WTC11 (cell line): ENCODE measurements around the gene NOX5. TPM values are rescaled to one million over a fixed set of nuclear protein-coding genes. Genes with fewer than 3 reads are reported as not detected.

ENCODE experiments used
- AFF4 ChIP-seq: sonication (generic); formaldehyde crosslinking; IDR thresholded peaks from 2 replicates; pipeline ENCODE4 v1.8.1; 2023; ENCODE audit warnings: mild to moderate bottlenecking, missing genetic modification reagents, borderline replicate concordance
- ATF6 ChIP-seq: sonication (generic); formaldehyde crosslinking; IDR thresholded peaks from 2 replicates; pipeline ENCODE4 v1.8.1; 2023; ENCODE audit warnings: mild to moderate bottlenecking, missing genetic modification reagents
- CREM ChIP-seq: sonication (generic); formaldehyde crosslinking; IDR thresholded peaks from 2 replicates; pipeline ENCODE4 v1.8.1; 2022; ENCODE audit warnings: mild to moderate bottlenecking, missing genetic modification reagents, moderate library complexity
- E2F5 ChIP-seq: sonication (generic); formaldehyde crosslinking; IDR thresholded peaks from 2 replicates; pipeline ENCODE4 v1.8.1; 2022; ENCODE audit warnings: mild to moderate bottlenecking, moderate library complexity, missing genetic modification reagents
- ELF4 ChIP-seq: sonication (generic); formaldehyde crosslinking; IDR thresholded peaks from 2 replicates; pipeline ENCODE4 v1.8.1; 2022; ENCODE audit warnings: low read depth, mild to moderate bottlenecking, moderate library complexity, missing genetic modification reagents
- ERG ChIP-seq: fragments of 250-450 bp; sonication (Bioruptor Pico); IDR thresholded peaks from 2 replicates; pipeline ENCODE4 v1.8.0; 2021; ENCODE audit warnings: mild to moderate bottlenecking
- ESRRA ChIP-seq: sonication (generic); formaldehyde crosslinking; IDR thresholded peaks from 2 replicates; pipeline ENCODE4 v1.8.1; 2022; ENCODE audit warnings: mild to moderate bottlenecking, missing genetic modification reagents, borderline replicate concordance
- FOXJ3 ChIP-seq: sonication (generic); formaldehyde crosslinking; IDR thresholded peaks from 2 replicates; pipeline ENCODE4 v1.9.0; 2021; ENCODE audit warnings: missing genetic modification reagents, mild to moderate bottlenecking, borderline replicate concordance
- GTF2I ChIP-seq: fragments of 250-450 bp; sonication (Bioruptor Pico); conservative IDR thresholded peaks from 2 replicates; pipeline ENCODE4 v1.4.0; 2021; ENCODE audit warnings: mild to moderate bottlenecking
- IRF1 ChIP-seq: sonication (generic); formaldehyde crosslinking; IDR thresholded peaks from 2 replicates; pipeline ENCODE4 v1.8.0; 2023; ENCODE audit warnings: missing genetic modification reagents
- MLX ChIP-seq: sonication (generic); formaldehyde crosslinking; IDR thresholded peaks from 2 replicates; pipeline ENCODE4 v1.8.1; 2023; ENCODE audit warnings: mild to moderate bottlenecking, missing genetic modification reagents, moderate library complexity
- NFYB ChIP-seq: sonication (generic); formaldehyde crosslinking; conservative IDR thresholded peaks from 2 replicates; pipeline ENCODE4 v1.8.0; 2022; ENCODE audit warnings: low read depth, missing genetic modification reagents
- NR1H2 ChIP-seq: sonication (generic); formaldehyde crosslinking; IDR thresholded peaks from 2 replicates; pipeline ENCODE4 v1.9.0; 2021; ENCODE audit warnings: mild to moderate bottlenecking, moderate library complexity, missing genetic modification reagents
- NR2C2 ChIP-seq: sonication (generic); formaldehyde crosslinking; IDR thresholded peaks from 2 replicates; pipeline ENCODE4 v1.8.0; 2022; ENCODE audit warnings: mild to moderate bottlenecking, missing genetic modification reagents
- TEAD1 ChIP-seq: sonication (generic); formaldehyde crosslinking; IDR thresholded peaks from 2 replicates; pipeline ENCODE4 v1.8.0; 2022; ENCODE audit warnings: mild to moderate bottlenecking, missing genetic modification reagents
- TP53 ChIP-seq: sonication (generic); formaldehyde crosslinking; IDR thresholded peaks from 2 replicates; pipeline ENCODE4 v1.8.1; 2023; ENCODE audit warnings: mild to moderate bottlenecking, missing genetic modification reagents
- USF2 ChIP-seq: sonication (generic); formaldehyde crosslinking; IDR thresholded peaks from 2 replicates; pipeline ENCODE4 v1.8.1; 2023; ENCODE audit warnings: mild to moderate bottlenecking, missing genetic modification reagents, moderate library complexity
- ZBTB43 ChIP-seq: sonication (generic); formaldehyde crosslinking; IDR thresholded peaks from 2 replicates; pipeline ENCODE4 v1.8.1; 2023; ENCODE audit warnings: mild to moderate bottlenecking, missing genetic modification reagents
- ZMAT4 ChIP-seq: fragments of 250-450 bp; sonication (Bioruptor Pico); IDR thresholded peaks from 2 replicates; pipeline ENCODE4 v1.9.0; 2021; ENCODE audit warnings: mild to moderate bottlenecking
- ZNF121 ChIP-seq: sonication (generic); formaldehyde crosslinking; IDR thresholded peaks from 2 replicates; pipeline ENCODE4 v1.8.0; 2023; ENCODE audit warnings: missing genetic modification reagents
- ZNF138 ChIP-seq: sonication (generic); formaldehyde crosslinking; conservative IDR thresholded peaks from 2 replicates; pipeline ENCODE4 v1.8.1; 2022; ENCODE audit warnings: mild to moderate bottlenecking, moderate library complexity, missing genetic modification reagents
- ZNF263 ChIP-seq: sonication (generic); formaldehyde crosslinking; IDR thresholded peaks from 2 replicates; pipeline ENCODE4 v1.8.1; 2022; ENCODE audit warnings: low read depth, mild to moderate bottlenecking, moderate library complexity, missing genetic modification reagents
- ZNF281 ChIP-seq: sonication (generic); formaldehyde crosslinking; IDR thresholded peaks from 2 replicates; pipeline ENCODE4 v1.8.0; 2023; ENCODE audit warnings: mild to moderate bottlenecking, missing genetic modification reagents
- ZNF317 ChIP-seq: sonication (generic); formaldehyde crosslinking; IDR thresholded peaks from 2 replicates; pipeline ENCODE4 v1.8.1; 2023; ENCODE audit warnings: low read depth, mild to moderate bottlenecking, moderate library complexity, missing genetic modification reagents, borderline replicate concordance
- ZNF396 ChIP-seq: fragments of 250-450 bp; sonication (Bioruptor Pico); IDR thresholded peaks from 2 replicates; pipeline ENCODE4 v1.8.0; 2021; ENCODE audit warnings: mild to moderate bottlenecking, moderate library complexity, borderline replicate concordance
- total RNA-seq: library from RNA; stranded (reverse); gene quantifications from 3 replicates; pipeline ENCODE4 v1.2.3, GENCODE V29; 2021

The NOX5 gene
- total RNA-seq, 1 experiment from 2014 or later, result not detected

GRCh38 chr15:69089258-69089657 lies 74.8 kb downstream of the NOX5 start (continued):
- TF ChIP-seq USF2 (CRISPR knock-in tag), result no peak
- no peak for TF ChIP-seq NR1H2 (CRISPR knock-in tag)
- TF ChIP-seq ATF6 (CRISPR knock-in tag), result no peak
- TF ChIP-seq FOXJ3, result no peak
- no peak for TF ChIP-seq ZNF281 (CRISPR knock-in tag)
- no peak for TF ChIP-seq NR2C2
- TF ChIP-seq E2F5 (CRISPR knock-in tag), result no peak
- TF ChIP-seq ZNF317 (CRISPR knock-in tag), result no peak
- no peak for TF ChIP-seq ZNF138 (CRISPR knock-in tag)
- no peak for TF ChIP-seq CREM (CRISPR knock-in tag)
- no peak for TF ChIP-seq IRF1 (CRISPR knock-in tag)
- TF ChIP-seq TEAD1, result peak; percentile 92
- no peak for TF ChIP-seq ELF4 (CRISPR knock-in tag)
- TF ChIP-seq ZBTB43 (CRISPR knock-in tag), result peak; percentile 58; the same call in 1 of the 2 replicates
- no peak for TF ChIP-seq ZNF396
- TF ChIP-seq NFYB (CRISPR knock-in tag), result no peak
- TF ChIP-seq ERG (CRISPR knock-in tag), result no peak
- TF ChIP-seq ZNF121 (CRISPR knock-in tag), result no peak
- no peak for TF ChIP-seq AFF4 (CRISPR knock-in tag)
- TF ChIP-seq ZNF263 (CRISPR knock-in tag), result no peak
- no peak for TF ChIP-seq ZMAT4
- no peak for TF ChIP-seq TP53
- TF ChIP-seq GTF2I, result no peak
- no peak for TF ChIP-seq ESRRA (CRISPR knock-in tag)
- TF ChIP-seq MLX (CRISPR knock-in tag), result no peak
